GM19455 (cell line): ENCODE data around the gene DIPK1B.

Source experiments
- ATAC-seq: cut with Tn5 transposase; IDR thresholded peaks from one replicate; pipeline ENCODE4 v1.9.1; 2021; ENCODE audit not compliant: unreplicated experiment

Gene DIPK1B

GRCh38 chr9:136711751-136712689, at the start of gene DIPK1B:
Gene DIPK1B (plus strand): TSS chr9:136712572. CDS start chr9:136712666, 94 bp downstream.
- no peak for ATAC-seq

DNA sequence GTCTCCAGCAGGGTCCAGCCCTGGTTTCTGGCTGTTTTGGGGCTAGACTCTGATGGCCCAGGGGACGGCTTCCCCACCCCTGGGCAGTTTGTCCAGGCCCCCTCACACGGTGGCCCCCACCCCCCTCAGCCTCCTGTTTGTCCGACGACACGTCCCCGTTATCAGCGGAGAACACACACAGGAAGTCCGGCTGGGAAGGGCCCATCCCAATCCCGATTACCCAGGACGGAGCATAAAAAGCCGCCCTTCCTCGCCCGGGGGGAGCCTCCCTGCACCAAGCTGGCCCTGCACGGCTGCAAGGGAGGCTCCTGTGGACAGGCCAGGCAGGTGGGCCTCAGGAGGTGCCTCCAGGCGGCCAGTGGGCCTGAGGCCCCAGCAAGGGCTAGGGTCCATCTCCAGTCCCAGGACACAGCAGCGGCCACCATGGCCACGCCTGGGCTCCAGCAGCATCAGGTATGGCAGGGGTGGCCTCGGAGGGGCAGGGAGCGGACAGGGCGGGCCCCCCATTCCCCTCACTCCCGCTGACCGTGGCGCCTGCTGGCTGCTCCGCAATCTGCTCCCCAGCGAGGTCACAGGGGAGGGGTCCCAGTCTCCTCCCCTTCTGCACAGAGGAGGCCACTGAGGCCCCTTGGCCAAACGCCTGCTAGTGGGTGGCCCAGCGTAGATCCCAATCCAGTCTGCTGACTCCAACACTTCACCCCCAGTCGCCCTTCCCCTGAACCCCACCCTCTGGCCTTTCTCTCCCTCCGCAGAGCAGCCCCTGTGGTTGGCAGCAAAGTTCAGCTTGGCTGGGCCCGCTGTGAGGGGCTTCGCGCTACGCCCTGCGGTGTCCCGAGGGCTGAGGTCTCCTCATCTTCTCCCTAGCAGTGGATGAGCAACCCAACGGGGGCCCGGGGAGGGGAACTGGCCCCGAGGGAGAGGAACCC, 49.5 kb upstream of the DIPK1B start, which contains the start of gene EGFL7:
EGFL7 (plus strand) TSS at position 261 of the 926 bp plus-strand sequence. CDS start 5,367 bp downstream, outside the sequence.
- ATAC-seq: no peak

DNA sequence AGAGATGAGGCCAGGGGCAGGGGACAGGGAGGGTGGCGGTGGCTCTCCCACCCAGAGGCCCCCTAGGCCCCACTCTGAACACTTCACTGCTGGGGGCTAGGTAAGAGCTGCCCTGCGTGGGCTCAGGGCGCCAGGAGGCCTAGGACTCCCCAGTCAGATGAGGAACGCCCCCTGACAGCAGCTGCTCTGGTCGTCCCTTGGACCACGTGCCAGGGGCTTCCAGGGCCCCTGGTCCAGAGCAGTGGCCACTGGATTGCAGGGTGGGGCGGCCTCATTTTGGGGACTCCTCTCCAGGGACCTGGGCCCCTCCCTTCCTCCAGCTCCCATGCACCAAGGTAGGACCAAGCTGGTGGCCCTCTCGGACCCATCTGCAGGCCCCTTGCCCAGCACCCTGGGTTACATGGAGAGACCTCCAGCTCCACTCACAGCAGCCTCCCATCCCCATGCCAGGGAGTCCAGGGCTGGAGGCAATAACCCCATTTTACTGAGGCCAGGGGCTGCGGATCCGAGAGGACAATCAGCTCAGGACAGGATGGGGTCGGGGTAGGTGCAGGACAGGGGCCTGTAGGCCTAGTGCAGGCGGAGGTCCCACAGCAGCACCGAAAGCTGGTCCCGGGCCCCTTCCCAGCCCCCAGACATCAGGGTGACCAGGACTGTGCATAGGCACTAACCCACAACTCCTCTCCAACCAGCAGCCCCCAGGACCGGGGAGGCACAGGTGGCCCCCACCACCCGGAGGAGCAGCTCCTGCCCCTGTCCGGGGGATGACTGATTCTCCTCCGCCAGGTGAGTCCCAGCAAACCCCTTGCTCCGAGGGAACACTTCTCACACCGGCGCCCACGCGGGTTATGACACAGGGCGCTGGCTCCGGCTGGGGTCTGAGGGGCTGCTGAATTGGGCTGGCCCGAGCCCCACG, 48.1 kb upstream of the DIPK1B start:
- ATAC-seq: no peak

DNA sequence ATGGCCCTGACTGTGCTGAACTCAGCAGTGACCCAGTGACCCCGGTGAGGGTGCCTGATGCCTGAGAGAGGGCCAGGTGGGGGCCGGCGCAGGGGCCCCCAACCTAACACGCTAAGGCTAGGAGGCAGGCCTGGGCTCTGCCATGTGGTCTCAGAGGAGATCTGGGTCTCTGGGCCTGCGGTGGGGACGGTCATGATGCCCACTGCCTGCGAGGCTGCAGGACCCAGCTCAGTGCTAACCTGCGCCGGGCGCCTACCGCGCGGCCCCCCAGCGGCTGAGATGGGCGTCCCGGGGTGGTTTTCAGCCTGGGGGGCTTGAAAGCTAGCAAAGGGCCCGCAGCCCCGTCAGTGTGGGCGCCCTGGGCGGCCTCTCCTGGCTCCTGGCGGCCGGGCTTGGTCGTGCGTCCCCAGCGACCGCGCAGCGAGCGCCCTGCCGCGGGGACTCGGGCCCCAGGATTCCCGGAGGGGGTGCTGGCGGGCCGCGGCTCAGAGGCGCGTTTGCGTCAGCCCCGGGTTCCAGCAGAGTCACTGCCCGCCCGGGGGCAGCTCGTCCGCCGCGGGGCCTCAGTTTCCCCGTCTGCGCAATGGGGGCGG, 47.2 kb upstream of the DIPK1B start:
- ATAC-seq: no peak

DNA sequence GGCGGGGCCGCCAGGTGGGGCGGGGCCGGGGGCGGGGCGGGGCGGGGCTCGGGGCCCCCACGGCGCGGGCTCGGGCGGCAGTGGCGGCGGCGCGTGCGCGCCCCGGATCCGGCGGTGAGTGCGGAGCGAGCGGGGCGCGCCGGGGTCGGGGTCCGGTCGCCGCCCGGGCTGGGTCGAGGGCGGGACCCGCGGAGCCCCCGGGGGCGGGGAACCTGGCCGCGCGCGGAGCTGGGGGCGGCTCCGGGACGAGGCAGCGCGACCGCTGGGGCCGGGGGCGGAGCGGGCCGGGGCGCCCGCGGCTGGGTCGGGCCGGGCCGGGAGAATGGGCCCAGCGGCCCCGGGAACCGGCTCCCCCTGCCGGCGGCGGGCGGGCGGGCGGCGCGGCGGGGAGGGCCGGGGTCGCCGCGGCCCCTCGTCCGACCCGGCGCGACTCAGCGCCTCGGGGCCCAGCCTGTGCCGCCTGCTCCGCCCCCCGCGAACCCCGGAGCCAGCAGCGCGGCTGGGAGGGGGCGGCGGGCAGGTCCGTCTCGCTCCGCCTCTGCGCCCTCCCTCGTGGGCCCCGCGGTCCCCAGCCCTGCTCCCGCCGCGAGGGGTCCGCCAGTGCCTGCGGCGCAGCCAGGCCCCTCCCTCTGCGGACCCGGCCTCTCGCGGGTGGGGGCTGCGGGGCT, 46.5 kb upstream of the DIPK1B start:
- no peak for ATAC-seq

DNA sequence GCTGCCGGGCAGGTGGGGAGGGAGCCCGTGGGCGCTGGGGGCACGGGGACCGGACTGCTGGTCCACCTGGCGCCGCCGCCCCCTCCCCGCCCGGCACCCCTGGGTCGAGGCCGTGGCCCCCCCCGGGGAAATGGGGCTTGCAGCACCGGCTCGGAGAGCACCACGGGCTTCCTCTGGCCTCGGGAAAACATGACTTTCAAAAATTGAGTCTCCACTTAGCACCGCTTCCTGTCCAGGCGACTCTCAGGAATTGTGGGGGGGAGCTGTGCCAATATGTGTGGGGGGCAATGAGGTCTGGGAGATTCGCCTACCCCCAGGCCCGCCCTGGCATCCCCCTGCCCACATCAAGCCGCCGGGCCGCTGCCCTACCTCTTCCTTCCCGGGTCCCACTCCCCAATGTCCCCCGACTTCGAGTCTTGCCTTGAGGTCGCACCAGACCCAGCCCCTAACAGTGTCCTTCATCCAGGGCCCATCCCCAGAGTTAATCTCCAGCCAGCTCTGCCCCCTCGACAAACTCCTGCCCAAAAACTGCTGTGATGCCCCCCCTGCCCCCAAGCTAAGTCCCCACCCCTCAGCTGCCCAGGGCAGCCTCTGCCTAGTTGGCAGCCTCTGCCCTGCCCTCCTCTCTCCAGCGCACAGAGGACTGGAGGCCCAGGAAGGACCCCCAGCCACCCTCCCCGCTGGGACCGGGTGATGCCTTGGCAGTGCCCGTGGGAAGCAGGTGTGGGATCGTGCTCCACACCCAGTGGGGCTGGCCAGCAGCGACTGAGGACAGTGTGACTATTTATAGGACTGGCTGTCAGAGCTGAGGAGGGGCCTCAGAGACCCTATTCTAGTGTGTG, 45.8 kb upstream of the DIPK1B start:
- no peak for ATAC-seq

DNA sequence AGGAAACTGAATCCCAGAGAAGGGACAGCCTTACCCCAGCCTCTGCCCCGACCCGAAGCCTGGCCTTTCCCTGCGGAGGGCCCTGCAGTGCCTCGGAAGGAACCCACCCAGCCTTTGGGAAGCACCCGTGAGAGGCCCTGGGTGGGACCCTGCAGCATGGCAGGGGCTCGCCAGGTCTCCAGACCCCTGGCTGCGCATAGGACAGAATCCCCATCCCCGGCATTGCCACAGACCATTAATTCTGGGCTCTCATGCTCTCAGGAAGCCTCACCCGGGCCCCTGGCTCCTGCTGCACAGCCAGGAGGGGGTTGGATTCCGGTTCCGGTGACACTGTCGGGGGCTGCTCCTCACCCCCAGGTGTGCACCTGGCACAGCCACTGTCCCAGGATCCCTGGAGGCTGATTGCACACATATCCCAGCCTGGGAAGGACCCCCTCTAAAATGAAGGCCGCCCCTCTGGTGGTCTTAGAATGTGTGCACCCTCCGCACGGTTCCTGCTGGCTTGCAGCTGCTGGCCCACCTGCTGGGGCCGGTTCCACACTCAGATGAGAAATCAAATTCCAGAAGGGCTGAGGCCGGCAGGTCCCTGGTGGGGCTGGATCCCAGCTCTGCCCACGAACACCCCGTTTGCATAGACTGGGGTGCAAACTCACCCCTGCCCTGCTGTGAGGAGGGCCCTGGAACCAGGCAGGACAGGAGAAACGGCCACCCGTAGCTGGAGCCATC, 45.0 kb upstream of the DIPK1B start:
- ATAC-seq: no peak

GRCh38 chr9:136667940-136668760, 44.2 kb upstream of the DIPK1B start:
- no peak for ATAC-seq

DNA sequence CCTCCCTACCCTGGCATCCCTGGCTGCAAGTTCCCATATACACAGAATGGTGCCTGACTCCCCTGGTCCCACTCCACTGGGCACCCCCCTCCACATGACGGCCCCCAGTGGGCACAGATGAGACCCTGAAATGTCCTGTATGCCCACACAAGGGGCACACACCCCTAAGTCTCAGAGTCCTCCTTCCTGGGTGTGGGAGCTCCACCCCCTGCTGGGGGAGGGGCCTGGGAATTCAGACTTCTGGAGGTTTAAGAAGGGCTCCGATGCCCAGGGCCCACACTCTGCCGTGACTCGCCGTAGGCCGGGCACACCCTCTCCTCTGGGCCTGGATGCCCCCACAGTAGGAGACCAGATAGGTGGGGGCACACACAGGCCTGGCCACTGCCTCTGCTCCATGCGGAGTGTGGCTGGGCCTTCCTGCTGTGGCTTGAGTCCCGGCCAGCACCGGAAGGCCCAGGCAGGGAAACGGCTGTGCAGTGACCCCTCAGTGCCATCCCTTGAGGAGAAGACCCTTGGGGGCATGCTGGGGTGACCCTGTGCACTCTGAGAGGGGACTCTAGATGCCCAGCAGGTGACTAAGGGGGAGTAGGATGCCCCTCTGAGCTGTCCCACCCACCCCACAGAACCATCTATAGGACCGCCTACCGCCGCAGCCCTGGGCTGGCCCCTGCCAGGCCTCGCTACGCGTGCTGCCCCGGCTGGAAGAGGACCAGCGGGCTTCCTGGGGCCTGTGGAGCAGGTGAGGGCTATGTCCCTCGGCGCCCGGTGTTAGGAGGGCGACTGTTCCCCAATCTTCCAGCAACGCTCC, 43.2 kb upstream of the DIPK1B start:
- no peak for ATAC-seq

DNA sequence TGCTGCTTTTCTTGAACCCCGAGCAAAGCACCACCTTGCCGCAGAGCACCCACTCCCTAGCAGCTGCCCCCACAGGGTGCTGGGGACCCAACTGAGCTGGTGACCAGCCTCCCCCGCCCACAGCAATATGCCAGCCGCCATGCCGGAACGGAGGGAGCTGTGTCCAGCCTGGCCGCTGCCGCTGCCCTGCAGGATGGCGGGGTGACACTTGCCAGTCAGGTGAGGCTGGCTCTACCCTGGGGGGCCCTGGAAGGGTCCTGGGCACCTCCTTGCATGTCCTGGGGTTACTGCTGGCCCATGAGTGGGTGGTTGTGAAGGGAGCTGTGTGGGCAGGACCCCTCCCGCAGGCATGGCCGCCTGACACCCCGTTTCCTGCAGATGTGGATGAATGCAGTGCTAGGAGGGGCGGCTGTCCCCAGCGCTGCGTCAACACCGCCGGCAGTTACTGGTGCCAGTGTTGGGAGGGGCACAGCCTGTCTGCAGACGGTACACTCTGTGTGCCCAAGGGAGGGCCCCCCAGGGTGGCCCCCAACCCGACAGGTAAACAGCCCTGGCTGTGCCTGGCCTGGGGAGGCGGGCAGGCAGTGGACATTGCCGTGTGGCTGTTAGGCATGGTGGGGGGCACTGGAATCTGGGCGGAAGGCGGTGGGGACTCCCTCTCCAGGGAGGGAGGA, 42.4 kb upstream of the DIPK1B start:
- no peak for ATAC-seq

GRCh38 chr9:136670576-136671253, 41.7 kb upstream of the DIPK1B start:
- ATAC-seq: no peak

- no peak for ATAC-seq
These were observed 41.1 kb upstream of the DIPK1B start for GRCh38 chr9:136671254-136671614.

GRCh38 chr9:136671646-136672430, 40.5 kb upstream of the DIPK1B start:
- ATAC-seq: no peak

DNA sequence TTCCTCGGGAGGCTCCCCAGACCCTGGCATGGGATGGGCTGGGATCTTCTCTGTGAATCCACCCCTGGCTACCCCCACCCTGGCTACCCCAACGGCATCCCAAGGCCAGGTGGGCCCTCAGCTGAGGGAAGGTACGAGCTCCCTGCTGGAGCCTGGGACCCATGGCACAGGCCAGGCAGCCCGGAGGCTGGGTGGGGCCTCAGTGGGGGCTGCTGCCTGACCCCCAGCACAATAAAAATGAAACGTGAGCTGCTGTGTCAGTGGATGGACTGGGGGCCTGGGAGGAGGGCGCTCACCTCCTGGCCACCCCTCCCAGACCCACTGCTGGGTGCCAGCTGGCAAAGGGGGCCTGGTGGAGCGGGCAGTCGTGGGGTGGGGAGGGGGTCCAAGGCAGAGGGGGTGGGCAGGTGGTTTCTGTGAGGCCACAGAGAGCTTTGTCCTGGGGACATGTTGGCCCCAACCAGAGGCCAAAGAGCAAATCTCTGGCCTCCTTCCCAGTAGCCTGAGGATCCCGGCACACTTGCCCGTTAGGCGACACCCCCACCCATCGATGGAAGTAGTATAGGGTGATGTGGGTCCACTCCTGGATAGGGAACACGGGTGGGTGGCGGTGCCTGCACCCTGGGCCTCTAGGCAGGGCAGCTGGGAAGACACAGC, 39.8 kb upstream of the DIPK1B start:
- ATAC-seq: no peak
